T-helper 22 cell (primary cell): ENCODE measurements around the gene USP6.
"Not testable (repeated sequence)": the region's sequence is repeated elsewhere in the genome, so short reads cannot be mapped to it uniquely, and the experiment has no call there.

Source experiments
- DNase-seq: peaks from one replicate; pipeline ENCODE4 v3.0.0-alpha.2; 2020; ENCODE audit warnings: low read depth

Gene USP6

DNA sequence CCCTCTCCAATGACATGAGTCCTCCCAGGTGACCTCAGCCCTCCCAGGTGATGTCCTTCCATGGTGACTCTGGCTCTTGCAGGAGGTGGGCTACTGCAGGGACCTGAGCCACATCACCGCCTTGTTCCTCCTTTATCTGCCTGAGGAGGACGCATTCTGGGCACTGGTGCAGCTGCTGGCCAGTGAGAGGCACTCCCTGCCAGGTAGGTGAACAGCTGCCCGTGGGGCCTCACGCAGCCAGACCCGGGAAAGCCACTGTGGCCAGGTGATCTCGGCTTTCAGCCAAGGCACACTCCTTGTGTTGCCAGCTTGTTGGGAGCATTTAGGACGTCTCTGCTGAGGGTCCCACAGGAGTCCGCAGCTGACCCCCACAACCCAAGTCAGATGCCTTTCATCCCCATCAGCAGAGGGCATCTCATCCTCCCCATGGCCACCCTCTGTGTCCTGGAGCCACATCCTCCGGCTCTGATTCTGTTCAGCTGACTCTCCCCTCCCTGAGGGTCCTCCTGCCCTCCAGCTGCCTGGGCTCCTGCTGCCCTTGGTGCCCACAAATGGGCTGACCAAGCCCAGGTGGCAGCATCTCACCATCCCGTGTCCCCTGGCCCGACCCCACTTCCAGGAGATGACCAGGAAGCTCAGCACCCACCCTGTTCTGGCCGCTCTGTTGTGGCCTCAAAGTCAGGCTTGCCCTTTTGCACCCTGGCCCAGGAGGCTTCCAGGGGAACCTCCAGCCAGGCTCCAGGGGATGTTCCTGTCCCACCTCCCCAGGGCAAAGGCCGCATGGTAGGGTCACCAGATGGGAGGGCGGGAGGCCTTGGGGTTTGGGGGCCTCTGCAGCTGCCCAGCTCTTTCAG is 20.1 kb downstream of the USP6 start:
- DNase-seq, result no peak

DNA sequence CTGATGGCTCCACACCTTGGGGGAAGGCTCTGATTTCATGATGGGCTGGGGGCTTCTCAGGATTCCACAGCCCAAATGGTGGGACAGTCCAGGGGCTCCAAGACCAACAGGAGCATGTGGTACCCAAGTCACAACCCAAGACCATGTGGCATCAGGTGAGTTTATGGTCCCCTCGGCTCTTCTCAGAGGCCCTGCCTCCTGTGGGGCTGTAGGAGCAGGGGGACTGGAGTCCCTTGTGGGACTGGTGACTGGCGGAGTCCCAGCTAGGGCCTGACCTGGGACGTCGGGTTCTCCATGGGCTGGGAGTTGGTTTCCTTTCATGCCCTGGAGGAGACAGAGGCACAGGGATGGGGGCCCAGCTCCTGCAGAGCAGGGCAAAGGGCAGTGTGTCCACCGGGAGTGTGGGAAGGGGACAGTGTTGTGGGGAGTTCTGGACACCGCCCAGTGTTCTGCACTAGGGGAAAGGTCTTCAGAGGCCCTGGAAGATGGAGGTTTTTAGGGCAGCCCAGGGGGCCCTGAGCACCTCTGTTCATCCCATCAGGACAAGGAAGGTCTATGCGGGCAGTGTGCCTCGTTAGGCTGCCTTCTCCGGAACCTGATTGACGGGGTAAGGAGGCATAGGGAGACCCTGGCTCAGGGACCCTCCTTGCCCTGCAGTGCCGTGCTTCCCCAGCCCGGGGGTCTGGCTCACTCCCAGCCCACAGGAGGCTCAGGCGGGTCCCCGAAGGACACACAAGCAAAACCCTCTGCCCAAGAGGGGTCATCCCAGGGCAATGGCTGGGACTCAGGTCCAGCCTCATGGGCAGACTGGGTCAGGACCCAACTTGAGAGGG is 21.0 kb downstream of the USP6 start:
- not testable (repeated sequence) for DNase-seq

DNA sequence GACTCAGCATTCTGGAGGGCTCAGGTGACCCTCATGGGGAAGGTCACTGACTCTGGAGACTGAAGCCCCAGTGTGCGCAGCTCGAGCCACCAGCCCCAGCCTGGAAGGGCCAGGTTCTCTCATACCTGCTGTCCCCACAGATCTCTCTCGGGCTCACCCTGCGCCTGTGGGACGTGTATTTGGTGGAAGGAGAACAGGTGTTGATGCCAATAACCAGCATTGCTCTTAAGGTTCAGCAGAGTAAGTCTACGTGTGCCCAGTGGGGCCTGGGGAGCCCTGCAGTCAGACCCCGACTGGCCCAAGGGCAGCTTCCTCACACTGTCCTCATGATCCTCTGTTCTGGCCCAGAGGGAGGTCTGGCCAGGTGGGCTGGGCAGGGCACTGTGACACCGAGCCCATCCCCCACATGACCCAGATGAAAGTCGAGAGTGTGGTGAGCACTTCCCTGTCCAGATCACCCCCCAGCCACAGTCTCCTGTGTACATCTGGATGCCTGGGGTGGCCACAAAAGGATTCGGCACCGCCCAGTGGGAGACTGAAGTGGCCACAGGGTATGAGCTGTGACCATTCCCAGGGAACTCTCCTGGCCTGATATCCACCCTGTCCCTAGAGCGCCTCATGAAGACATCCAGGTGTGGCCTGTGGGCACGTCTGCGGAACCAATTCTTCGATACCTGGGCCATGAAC is 21.8 kb downstream of the USP6 start:
- not testable (repeated sequence) for DNase-seq

DNA sequence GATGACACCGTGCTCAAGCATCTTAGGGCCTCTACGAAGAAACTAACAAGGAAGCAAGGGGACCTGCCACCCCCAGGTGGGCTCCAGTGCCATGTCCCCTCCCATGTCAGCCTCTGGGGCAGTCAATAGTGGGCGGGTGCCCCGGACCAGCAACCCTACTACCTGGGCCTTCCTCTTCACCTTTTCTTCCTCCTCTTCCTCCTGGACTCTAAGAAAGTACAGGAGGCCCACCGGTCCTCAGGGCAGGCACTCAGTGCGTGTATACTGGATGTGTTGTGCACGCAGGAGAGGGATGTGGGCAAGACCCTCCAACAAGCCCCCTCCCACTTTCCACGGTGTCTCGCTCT is 22.3 kb downstream of the USP6 start:
- DNase-seq, result not testable (repeated sequence)

GRCh38 chr17:5138616-5139457 is 23.0 kb downstream of the USP6 start:
- DNase-seq, result no peak

GRCh38 chr17:5139458-5139732 is 23.6 kb downstream of the USP6 start:
- DNase-seq, result no peak

DNA sequence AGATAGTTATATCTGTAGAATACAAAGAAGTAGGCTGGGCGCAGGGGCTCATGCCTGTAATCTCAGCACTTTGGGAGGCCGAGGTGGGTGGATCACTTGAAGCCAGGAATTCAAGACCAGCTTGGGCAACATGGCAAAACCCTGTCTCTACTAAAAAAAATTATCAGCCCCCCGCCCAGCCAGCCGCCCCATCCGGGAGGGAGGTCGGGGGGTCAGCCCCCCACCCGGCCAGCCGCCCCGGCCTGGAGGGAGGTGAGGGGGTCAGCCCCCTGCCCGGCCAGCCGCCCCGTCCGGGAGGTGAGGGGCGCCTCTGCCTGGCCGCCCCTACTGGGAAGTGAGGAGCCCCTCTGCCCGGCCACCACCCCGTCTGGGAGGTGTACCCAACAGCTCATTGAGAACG is 27.0 kb downstream of the USP6 start:
- DNase-seq, result not testable (repeated sequence)

GRCh38 chr17:5146122-5146521 is 30.3 kb downstream of the USP6 start:
- DNase-seq, result not testable (repeated sequence)

DNA sequence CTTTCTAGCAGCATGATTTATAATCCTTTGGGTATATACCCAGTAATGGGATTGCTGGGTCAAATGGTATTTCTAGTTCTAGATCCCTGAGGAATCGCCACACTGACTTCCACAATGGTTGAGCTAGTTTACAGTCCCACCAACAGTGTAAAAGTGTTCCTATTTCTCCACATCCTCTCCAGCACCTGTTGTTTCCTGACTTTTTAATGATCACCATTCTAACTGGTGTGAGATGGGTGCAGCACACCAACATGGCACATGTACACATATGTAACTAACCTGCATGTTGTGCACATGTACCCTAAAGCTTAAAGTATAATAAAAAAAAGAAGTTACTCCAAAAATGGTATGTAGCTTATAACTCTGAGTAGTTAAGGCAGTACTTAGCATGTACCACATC is 44.9 kb downstream of the USP6 start:
- not testable (repeated sequence) for DNase-seq

GRCh38 chr17:5161793-5162192 is 46.0 kb downstream of the USP6 start:
- not testable (repeated sequence) for DNase-seq

GRCh38 chr17:5164436-5164835 is 48.6 kb downstream of the USP6 start:
- no peak for DNase-seq

- not testable (repeated sequence) for DNase-seq
Observed at GRCh38 chr17:5165791-5166564, 50.1 kb downstream of the USP6 start.

- not testable (repeated sequence) for DNase-seq
Observed at GRCh38 chr17:5175027-5175426, 59.2 kb downstream of the USP6 start.

- DNase-seq, result no peak
Observed at GRCh38 chr17:5179003-5179402, 63.2 kb downstream of the USP6 start.

GRCh38 chr17:5181509-5182305 is 65.9 kb downstream of the USP6 start:
- DNase-seq, result no peak

DNA sequence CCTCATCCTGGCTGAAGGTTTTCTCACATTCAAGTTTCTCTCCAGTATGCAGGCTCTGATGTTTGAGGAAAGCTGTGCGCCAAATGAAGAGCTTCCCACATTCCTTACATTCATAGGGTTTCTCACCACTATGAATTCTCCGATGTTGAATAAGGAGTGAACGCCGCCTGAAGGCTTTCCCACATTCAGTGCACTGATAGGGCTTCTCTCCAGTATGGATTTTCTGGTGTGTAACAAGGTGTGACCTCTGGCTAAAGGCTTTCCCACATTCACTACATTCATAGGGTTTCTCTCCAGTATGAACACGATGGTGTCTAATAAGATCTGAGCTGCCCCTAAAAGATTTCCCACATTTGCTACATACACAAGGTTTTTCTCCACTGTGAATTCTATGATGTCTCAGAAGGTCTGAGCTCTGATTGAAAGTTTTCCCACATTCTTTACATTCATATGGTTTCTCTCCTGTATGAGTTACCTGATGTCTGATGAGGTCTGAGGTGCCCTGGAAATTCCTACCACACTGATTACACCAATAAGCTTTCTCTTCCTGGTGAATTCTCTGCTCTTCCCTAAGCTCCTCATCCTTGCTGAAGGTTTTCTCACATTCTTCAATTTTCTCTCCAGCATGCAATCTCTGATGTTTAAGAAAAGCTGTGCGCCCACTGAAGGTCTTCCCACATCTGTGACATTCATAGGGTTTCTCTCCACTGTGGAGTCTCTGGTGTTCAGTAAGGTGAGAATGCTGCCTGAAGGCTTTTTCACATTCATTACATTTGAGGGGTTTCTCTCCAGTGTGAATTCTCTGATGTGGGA is 67.0 kb downstream of the USP6 start:
- no peak for DNase-seq

DNA sequence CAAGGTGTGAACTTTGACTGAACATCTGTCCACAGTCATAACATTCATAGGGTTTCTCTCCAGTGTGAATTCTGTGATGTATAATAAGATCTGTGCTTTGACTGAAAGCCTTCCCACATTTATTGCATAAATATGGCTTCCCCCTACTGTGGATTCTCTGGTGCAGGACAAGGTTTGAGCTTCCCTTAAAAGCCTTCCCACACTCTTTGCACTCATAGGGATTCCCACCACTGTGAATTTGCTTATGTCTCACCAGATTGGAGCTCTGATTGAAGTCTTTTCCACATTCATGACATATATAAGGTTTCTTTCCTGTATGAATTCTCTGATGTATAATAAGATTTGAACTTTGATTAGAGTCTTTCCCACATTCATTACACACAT is 67.6 kb downstream of the USP6 start:
- DNase-seq, result no peak

DNA sequence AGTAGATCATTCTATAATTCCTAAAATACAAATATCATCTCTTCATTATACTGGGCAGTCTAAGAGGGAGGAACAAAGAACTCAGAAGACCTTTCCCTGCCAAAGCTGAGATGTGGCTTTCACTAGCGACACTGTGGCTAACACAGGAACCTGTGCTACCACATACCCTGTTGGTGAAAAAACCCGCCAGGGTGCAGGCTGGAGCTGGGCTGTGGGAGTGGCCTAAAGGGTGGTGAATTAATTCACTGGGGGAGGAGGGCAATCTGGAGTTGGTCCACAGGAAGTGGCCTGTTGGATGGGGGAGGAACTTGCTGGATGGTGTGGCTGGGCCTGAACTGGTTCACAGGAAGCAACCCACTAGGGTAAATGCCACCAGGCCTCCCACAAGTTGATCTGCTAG is 68.5 kb downstream of the USP6 start:
- DNase-seq, result no peak
